DND-41 (cell line): ENCODE data around the gene FAM174C.
"Not testable (repeated sequence)": the region's sequence is repeated elsewhere in the genome, so short reads cannot be mapped to it uniquely, and the experiment has no call there.

ENCODE experiments used
- ATAC-seq: fragments of 200-7000 bp; cut with Tn5 transposase; 3 replicates; pipeline ENCODE4 v1.9.1; 2021; ENCODE audit warnings: low read depth; ENCODE audit not compliant: insufficient read depth
- DNase-seq: peaks from one replicate; pipeline ENCODE4 v3.0.0-alpha.2; 2020
- H2AFZ ChIP-seq: 2 replicates; pipeline ENCODE4 v1.6.0; 2012; ENCODE audit warnings: low read depth, low read length
- H3K27ac ChIP-seq: 2 replicates; pipeline ENCODE4 v1.5.1; 2012; ENCODE audit warnings: low read length, inconsistent platforms
- H3K27me3 ChIP-seq: fragments of 200-600 bp; sonication (generic); 2 replicates; pipeline ENCODE4 v1.6.0; 2012; ENCODE audit warnings: low read length, mild to moderate bottlenecking, inconsistent platforms; ENCODE audit not compliant: insufficient read depth, poor library complexity
- H3K36me3 ChIP-seq: 2 replicates; pipeline ENCODE4 v1.5.1; 2012; ENCODE audit warnings: low read length, inconsistent platforms; ENCODE audit not compliant: insufficient read depth
- H3K4me1 ChIP-seq: 2 replicates; pipeline ENCODE4 v1.5.1; 2012; ENCODE audit warnings: mild to moderate bottlenecking, low read length; ENCODE audit not compliant: insufficient read depth
- H3K4me2 ChIP-seq: 2 replicates; pipeline ENCODE4 v1.6.0; 2012; ENCODE audit warnings: mild to moderate bottlenecking, moderate library complexity, low read length, inconsistent platforms; ENCODE audit not compliant: insufficient read depth
- H3K4me3 ChIP-seq, 2 experiments: fragments of 200-600 bp in 1 of 2; shearing (Covaris generic) in 1 of 2; 2 replicates each; pipeline ENCODE4 v1.5.1; 2012 to 2016; ENCODE audit warnings: inconsistent platforms in 2 of 2, low read length in 2 of 2, mild to moderate bottlenecking in 2 of 2, low read depth in 1 of 2, moderate library complexity in 1 of 2
- H3K79me2 ChIP-seq: 2 replicates; pipeline ENCODE4 v1.6.0; 2012; ENCODE audit warnings: low read length, inconsistent platforms; ENCODE audit not compliant: insufficient read depth
- H3K9ac ChIP-seq: 2 replicates; pipeline ENCODE4 v1.6.0; 2012; ENCODE audit warnings: low read depth, mild to moderate bottlenecking, inconsistent platforms, low read length, moderate library complexity
- H3K9me3 ChIP-seq: 2 replicates; pipeline ENCODE4 v1.5.1; 2012; ENCODE audit warnings: low read length, moderate library complexity, mild to moderate bottlenecking, inconsistent platforms; ENCODE audit not compliant: insufficient read depth, severe bottlenecking
- H4K20me1 ChIP-seq: 2 replicates; pipeline ENCODE4 v1.6.0; 2012; ENCODE audit warnings: low read length; ENCODE audit not compliant: insufficient read depth
- CTCF ChIP-seq: IDR thresholded peaks from 2 replicates; pipeline ENCODE4 v1.5.1; 2012; ENCODE audit warnings: borderline replicate concordance, low read length, moderate library complexity, mild to moderate bottlenecking; ENCODE audit not compliant: poor library complexity, severe bottlenecking; ENCODE audit errors: extremely low read depth
- EZH2 ChIP-seq: IDR thresholded peaks from 3 replicates; pipeline ENCODE4 v1.6.1; 2012; ENCODE audit warnings: borderline replicate concordance, low read depth, mild to moderate bottlenecking, moderate library complexity, low read length, inconsistent platforms; ENCODE audit not compliant: severe bottlenecking

Gene FAM174C

GRCh38 chr19:1316466-1316865 lies 41.1 kb downstream of the FAM174C start:
- peaks cover 4% of the 10 kb centered on the region; the same call in 1 of the 2 replicates for H4K20me1 ChIP-seq
- H3K9ac ChIP-seq: no peak overlapping the region
- no peaks in the 10 kb centered on the region for H3K36me3 ChIP-seq
- DNase-seq (no peak), ATAC-seq (no peak)
- H3K27me3 ChIP-seq: peaks cover 18% of the 10 kb centered on the region
- H3K4me2 ChIP-seq: no peak overlapping the region
- no peaks in the 10 kb centered on the region for H3K9me3 ChIP-seq
- TF ChIP-seq EZH2 (no peak), CTCF (no peak)
- no peaks in the 10 kb centered on the region for H3K79me2 ChIP-seq
- H3K4me1 ChIP-seq: no peaks in the 10 kb centered on the region
- H3K4me3 ChIP-seq: no peak overlapping the region
- no peak overlapping the region for H3K27ac ChIP-seq
- no peak overlapping the region for H2AFZ ChIP-seq

DNA sequence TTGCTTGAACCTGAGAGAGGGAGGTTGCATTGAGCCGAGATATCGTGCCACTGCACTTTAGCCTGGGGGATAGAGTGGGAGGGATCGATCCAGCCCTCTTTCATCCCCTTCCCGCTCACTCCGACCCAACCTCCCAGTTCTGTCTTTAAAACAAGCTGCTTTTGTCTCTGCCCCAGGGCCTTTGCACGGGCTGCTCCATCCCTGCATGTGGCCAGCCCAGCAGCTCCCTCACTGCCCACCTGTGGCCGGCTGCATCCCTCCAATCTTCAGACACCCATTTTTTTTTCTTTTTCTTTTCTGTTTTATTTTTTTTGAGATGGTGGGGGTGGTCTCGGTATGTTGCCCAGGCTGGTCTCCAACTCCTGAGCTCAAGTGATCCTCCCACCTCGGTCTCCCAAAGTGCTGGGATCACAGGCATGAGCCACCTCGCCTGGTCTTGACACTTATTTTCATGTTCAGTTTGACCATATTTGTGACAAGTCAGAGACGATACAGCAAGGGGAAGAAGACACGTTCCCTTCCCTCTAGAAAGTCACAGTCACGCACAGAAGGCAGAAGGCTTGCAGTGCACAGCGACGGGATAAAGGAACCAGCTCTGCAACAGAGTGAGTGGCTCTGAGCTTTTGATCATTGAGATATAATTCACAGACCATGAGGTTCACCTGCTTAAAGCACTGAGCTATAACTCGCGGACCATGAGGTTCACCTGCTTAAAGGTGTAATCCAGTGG lies 42.1 kb downstream of the FAM174C start:
- H3K9me3 ChIP-seq: no peaks in the 10 kb centered on the region

DNA sequence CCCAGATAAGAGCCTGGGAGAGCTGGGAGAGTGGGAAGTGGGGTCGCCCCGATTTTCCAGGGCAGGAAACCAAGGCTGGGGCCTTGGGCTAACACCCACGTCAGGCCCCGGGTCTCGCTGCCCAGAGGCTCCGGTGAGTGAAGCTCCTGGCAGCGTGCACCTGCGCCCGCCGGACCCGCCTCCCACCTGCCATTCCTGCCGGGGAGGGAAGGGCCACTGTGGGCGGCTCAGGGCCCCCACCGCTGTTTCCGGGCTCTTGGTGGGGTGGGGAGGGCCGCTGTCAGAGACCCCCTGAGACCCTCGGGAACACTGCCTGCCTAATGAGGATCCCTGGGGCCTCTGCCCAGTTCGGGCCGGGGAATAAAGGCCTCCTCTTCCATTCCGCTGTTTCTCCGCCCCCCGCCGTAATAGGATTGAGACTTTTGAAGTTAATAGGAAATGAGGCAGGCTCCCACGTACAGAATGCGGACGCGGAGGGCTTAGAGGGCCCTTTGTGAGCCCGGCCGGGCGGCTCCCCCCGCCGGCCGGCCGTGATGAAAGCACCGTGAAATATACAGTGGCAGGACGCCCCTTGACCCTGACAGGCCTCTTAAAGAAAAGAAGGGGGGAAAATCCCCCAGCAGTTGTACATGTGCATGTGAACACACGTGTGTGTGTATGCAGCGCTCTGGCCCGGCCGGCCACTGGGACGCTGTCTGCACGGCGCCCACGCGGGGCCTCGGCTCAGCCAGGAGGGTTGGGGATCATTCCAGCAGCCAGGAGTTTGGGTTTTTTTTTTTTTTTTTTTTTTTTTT lies 43.5 kb downstream of the FAM174C start:
- Histone ChIP-seq H3K4me3 (no peak overlapping the region), H3K27me3 (peaks cover 18% of the 10 kb centered on the region), H3K36me3 (no peaks in the 10 kb centered on the region), H2AFZ (no peak overlapping the region), H3K4me2 (no peak overlapping the region), H3K27ac (no peak overlapping the region), H3K4me1 (no peaks in the 10 kb centered on the region), H3K9ac (no peak overlapping the region), H3K9me3 (no peaks in the 10 kb centered on the region), H4K20me1 (peaks cover 4% of the 10 kb centered on the region; the same call in 1 of the 2 replicates), H3K79me2 (no peaks in the 10 kb centered on the region)
- ATAC-seq (no peak), DNase-seq (no peak)
- TF ChIP-seq EZH2 (no peak), CTCF (no peak)

More for the DNA sequence above, 42.1 kb downstream of the FAM174C start:
- Histone ChIP-seq H3K36me3 (no peaks in the 10 kb centered on the region), H3K4me1 (no peaks in the 10 kb centered on the region), H3K9ac (no peak overlapping the region), H4K20me1 (peaks cover 4% of the 10 kb centered on the region; the same call in 1 of the 2 replicates), H3K4me3 (no peak overlapping the region), H3K27me3 (peaks cover 18% of the 10 kb centered on the region), H3K4me2 (no peak overlapping the region), H2AFZ (no peak overlapping the region), H3K79me2 (no peaks in the 10 kb centered on the region), H3K27ac (no peak overlapping the region)
- TF ChIP-seq CTCF (no peak), EZH2 (no peak)
- DNase-seq (no peak), ATAC-seq (no peak)

- not testable (repeated sequence) for H3K9ac ChIP-seq, H3K36me3 ChIP-seq, ATAC-seq, H3K4me3 ChIP-seq, H3K27ac ChIP-seq, H2AFZ ChIP-seq, H3K4me1 ChIP-seq, H3K4me2 ChIP-seq, H3K79me2 ChIP-seq, H4K20me1 ChIP-seq, H3K9me3 ChIP-seq, DNase-seq
- H3K27me3 ChIP-seq: peaks cover 17% of the 10 kb centered on the region
Measured at GRCh38 chr19:1320282-1320650, 44.9 kb downstream of the FAM174C start.
